DND-41 (cell line): ENCODE measurements around the gene NUP214.

ENCODE experiments used
- ATAC-seq: fragments of 200-7000 bp; cut with Tn5 transposase; 3 replicates; pipeline ENCODE4 v1.9.1; 2021; ENCODE audit warnings: low read depth; ENCODE audit not compliant: insufficient read depth
- DNase-seq: peaks from one replicate; pipeline ENCODE4 v3.0.0-alpha.2; 2020
- H2AFZ ChIP-seq: 2 replicates; pipeline ENCODE4 v1.6.0; 2012; ENCODE audit warnings: low read depth, low read length
- H3K27ac ChIP-seq: 2 replicates; pipeline ENCODE4 v1.5.1; 2012; ENCODE audit warnings: low read length, inconsistent platforms
- H3K27me3 ChIP-seq: fragments of 200-600 bp; sonication (generic); 2 replicates; pipeline ENCODE4 v1.6.0; 2012; ENCODE audit warnings: low read length, mild to moderate bottlenecking, inconsistent platforms; ENCODE audit not compliant: insufficient read depth, poor library complexity
- H3K36me3 ChIP-seq: 2 replicates; pipeline ENCODE4 v1.5.1; 2012; ENCODE audit warnings: low read length, inconsistent platforms; ENCODE audit not compliant: insufficient read depth
- H3K4me1 ChIP-seq: 2 replicates; pipeline ENCODE4 v1.5.1; 2012; ENCODE audit warnings: mild to moderate bottlenecking, low read length; ENCODE audit not compliant: insufficient read depth
- H3K4me2 ChIP-seq: 2 replicates; pipeline ENCODE4 v1.6.0; 2012; ENCODE audit warnings: mild to moderate bottlenecking, moderate library complexity, low read length, inconsistent platforms; ENCODE audit not compliant: insufficient read depth
- H3K4me3 ChIP-seq, 2 experiments: fragments of 200-600 bp in 1 of 2; shearing (Covaris generic) in 1 of 2; 2 replicates each; pipeline ENCODE4 v1.5.1; 2012 to 2016; ENCODE audit warnings: inconsistent platforms in 2 of 2, low read length in 2 of 2, mild to moderate bottlenecking in 2 of 2, low read depth in 1 of 2, moderate library complexity in 1 of 2
- H3K79me2 ChIP-seq: 2 replicates; pipeline ENCODE4 v1.6.0; 2012; ENCODE audit warnings: low read length, inconsistent platforms; ENCODE audit not compliant: insufficient read depth
- H3K9ac ChIP-seq: 2 replicates; pipeline ENCODE4 v1.6.0; 2012; ENCODE audit warnings: low read depth, mild to moderate bottlenecking, inconsistent platforms, low read length, moderate library complexity
- H3K9me3 ChIP-seq: 2 replicates; pipeline ENCODE4 v1.5.1; 2012; ENCODE audit warnings: low read length, moderate library complexity, mild to moderate bottlenecking, inconsistent platforms; ENCODE audit not compliant: insufficient read depth, severe bottlenecking
- H4K20me1 ChIP-seq: 2 replicates; pipeline ENCODE4 v1.6.0; 2012; ENCODE audit warnings: low read length; ENCODE audit not compliant: insufficient read depth
- EZH2 ChIP-seq: IDR thresholded peaks from 3 replicates; pipeline ENCODE4 v1.6.1; 2012; ENCODE audit warnings: borderline replicate concordance, low read depth, mild to moderate bottlenecking, moderate library complexity, low read length, inconsistent platforms; ENCODE audit not compliant: severe bottlenecking
- TF ChIP-seq, protein P1 (sequence below): IDR thresholded peaks from 2 replicates; pipeline ENCODE4 v1.5.1; 2012; ENCODE audit warnings: borderline replicate concordance, low read length, moderate library complexity, mild to moderate bottlenecking; ENCODE audit not compliant: poor library complexity, severe bottlenecking; ENCODE audit errors: extremely low read depth

NUP214 gene

DNA sequence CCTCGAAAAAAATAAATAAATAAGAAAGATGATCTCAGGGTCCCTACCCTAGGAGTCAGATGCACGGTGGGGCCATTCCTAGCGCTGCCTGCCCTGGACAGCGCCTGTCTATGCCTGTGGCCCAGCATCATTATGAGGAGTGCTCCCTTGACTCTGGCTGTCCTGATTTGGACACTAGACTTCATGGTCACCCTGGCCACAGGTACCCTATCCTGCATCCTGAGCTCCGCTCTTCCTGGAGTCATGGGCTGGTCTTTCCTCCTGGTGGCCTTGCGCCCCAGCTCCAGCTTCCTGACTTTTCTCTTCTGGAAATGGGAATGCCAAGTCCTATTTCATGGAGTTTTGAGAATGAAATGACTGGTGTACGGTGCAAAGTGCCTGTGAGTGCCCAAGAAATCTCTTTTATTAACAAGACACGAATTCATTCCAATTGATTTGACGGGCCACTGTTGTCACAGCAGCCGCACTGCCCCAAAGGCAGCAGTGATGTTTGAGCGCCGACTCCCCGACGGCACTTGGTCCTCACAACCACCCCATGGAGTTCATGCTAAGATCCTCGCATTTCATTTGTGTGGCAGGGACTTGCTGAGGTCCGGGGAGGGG lies 29.6 kb upstream of the NUP214 start:
- no peak overlapping the region for H2AFZ ChIP-seq
- H4K20me1 ChIP-seq: no peaks in the 10 kb centered on the region
- H3K79me2 ChIP-seq: no peaks in the 10 kb centered on the region
- DNase-seq (no peak), ATAC-seq (no peak)
- H3K27me3 ChIP-seq: no peaks in the 10 kb centered on the region
- H3K4me1 ChIP-seq: no peaks in the 10 kb centered on the region
- H3K9ac ChIP-seq: no peak overlapping the region
- no peaks in the 10 kb centered on the region for H3K36me3 ChIP-seq
- no peak overlapping the region for H3K4me2 ChIP-seq
- TF ChIP-seq EZH2: no peak
- TF ChIP-seq, protein P1, sequence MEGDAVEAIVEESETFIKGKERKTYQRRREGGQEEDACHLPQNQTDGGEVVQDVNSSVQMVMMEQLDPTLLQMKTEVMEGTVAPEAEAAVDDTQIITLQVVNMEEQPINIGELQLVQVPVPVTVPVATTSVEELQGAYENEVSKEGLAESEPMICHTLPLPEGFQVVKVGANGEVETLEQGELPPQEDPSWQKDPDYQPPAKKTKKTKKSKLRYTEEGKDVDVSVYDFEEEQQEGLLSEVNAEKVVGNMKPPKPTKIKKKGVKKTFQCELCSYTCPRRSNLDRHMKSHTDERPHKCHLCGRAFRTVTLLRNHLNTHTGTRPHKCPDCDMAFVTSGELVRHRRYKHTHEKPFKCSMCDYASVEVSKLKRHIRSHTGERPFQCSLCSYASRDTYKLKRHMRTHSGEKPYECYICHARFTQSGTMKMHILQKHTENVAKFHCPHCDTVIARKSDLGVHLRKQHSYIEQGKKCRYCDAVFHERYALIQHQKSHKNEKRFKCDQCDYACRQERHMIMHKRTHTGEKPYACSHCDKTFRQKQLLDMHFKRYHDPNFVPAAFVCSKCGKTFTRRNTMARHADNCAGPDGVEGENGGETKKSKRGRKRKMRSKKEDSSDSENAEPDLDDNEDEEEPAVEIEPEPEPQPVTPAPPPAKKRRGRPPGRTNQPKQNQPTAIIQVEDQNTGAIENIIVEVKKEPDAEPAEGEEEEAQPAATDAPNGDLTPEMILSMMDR: no peak
- H3K27ac ChIP-seq: no peak overlapping the region
- H3K4me3 ChIP-seq: no peak overlapping the region
- no peaks in the 10 kb centered on the region for H3K9me3 ChIP-seq

DNA sequence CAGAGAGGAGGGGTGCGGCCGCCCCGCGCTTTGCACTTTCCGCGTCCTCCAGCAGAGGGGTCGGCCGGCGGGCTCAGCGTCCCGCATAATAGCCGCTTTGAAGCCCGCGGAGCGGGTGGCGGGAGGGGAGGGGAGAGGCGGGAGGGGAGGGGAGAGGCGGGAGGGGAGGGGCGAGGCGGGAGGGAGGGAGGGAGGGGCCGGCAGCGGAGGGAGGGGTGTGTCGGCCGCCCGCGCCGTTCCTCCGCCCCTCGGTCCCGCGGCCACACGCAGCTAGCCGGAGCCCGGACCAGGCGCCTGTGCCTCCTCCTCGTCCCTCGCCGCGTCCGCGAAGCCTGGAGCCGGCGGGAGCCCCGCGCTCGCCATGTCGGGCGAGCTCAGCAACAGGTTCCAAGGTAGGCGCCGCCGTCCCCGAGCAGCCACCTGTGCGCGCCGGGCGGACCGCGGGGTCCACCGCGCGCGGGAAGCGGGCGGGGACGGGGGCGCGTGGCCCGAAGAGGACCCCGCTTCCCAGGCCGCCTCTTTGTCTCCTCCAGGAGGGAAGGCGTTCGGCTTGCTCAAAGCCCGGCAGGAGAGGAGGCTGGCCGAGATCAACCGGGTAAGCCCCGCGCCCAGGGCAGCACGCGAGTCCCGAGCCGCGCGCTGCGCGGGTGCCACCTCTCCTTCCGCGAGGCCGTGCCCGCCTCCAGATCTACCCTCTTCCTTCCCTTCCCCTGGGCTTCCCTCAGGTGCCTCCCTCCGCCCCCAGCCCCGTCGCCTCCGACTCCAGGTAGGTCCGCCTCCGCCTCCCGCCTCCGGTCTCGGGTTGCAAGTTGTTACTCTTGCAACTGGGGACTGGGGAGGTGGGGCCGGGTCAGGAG lies 28.9 kb upstream of the NUP214 start, which contains the start of gene AIF1L:
Gene AIF1L (plus strand): TSS at position 263 of the 857 bp plus-strand sequence. CDS start 99 bp downstream, at position 362.
- Histone ChIP-seq H4K20me1 (no peaks in the 10 kb centered on the region), H3K27me3 (no peaks in the 10 kb centered on the region), H3K79me2 (no peaks in the 10 kb centered on the region), H3K4me1 (no peaks in the 10 kb centered on the region), H3K9me3 (no peaks in the 10 kb centered on the region), H3K4me2 (no peak within 1 kb of the TSS), H3K4me3 (no peak within 1 kb of the TSS), H3K9ac (no peak within 1 kb of the TSS), H2AFZ (no peak within 1 kb of the TSS), H3K36me3 (no peaks in the 10 kb centered on the region), H3K27ac (no peak within 1 kb of the TSS)
- no peak for TF ChIP-seq EZH2
- TF ChIP-seq, protein P1: no peak
- DNase-seq (no peak), ATAC-seq (no peak)

- Histone ChIP-seq H3K27ac (no peak overlapping the region), H3K4me3 (no peak overlapping the region), H3K9ac (no peak overlapping the region), H3K36me3 (no peaks in the 10 kb centered on the region), H3K27me3 (no peaks in the 10 kb centered on the region), H3K79me2 (no peaks in the 10 kb centered on the region), H3K4me1 (no peaks in the 10 kb centered on the region), H3K9me3 (no peaks in the 10 kb centered on the region), H4K20me1 (no peaks in the 10 kb centered on the region), H2AFZ (no peak overlapping the region), H3K4me2 (no peak overlapping the region)
- no peak for ATAC-seq
- TF ChIP-seq EZH2: no peak
- TF ChIP-seq, protein P1: no peak
- DNase-seq: no peak
Measured at GRCh38 chr9:131097126-131097947, 28.0 kb upstream of the NUP214 start.
